H9 (cell line): Measurements from ENCODE around the gene PRTFDC1. TPM values are rescaled to one million over a fixed set of nuclear protein-coding genes. Genes with fewer than 3 reads are reported as not detected.

Source experiments
- DNase-seq: peaks from one replicate; pipeline ENCODE4 v3.0.0-alpha.2; 2017
- H2AFZ ChIP-seq: one replicate; pipeline ENCODE4 v1.6.1; 2013; ENCODE audit warnings: mild to moderate bottlenecking, low read length, control low read depth, moderate library complexity
- H2AK5ac ChIP-seq: 2 replicates; pipeline ENCODE4 v1.6.1; 2013; ENCODE audit warnings: low read length, control low read depth, mixed read lengths; ENCODE audit not compliant: insufficient read length
- H2BK120ac ChIP-seq: one replicate; pipeline ENCODE4 v1.6.1; 2013; ENCODE audit warnings: low read depth, mild to moderate bottlenecking, low read length, control low read depth, inconsistent platforms; ENCODE audit not compliant: poor library complexity, severe bottlenecking
- H2BK12ac ChIP-seq: 2 replicates; pipeline ENCODE4 v1.6.1; 2013; ENCODE audit warnings: low read length, control low read depth, mixed read lengths, low read depth; ENCODE audit not compliant: insufficient read length
- H2BK15ac ChIP-seq: 2 replicates; pipeline ENCODE4 v1.6.1; 2013; ENCODE audit warnings: low read depth, low read length, control low read depth
- H2BK20ac ChIP-seq: one replicate; pipeline ENCODE4 v1.6.1; 2013; ENCODE audit warnings: low read depth, mild to moderate bottlenecking, low read length, control low read depth, inconsistent platforms; ENCODE audit not compliant: poor library complexity, severe bottlenecking
- H2BK5ac ChIP-seq: 2 replicates; pipeline ENCODE4 v1.6.1; 2013; ENCODE audit warnings: low read length, control low read depth, mixed read lengths; ENCODE audit not compliant: insufficient read length
- H3K14ac ChIP-seq: 2 replicates; pipeline ENCODE4 v1.6.1; 2013; ENCODE audit warnings: low read length, control low read depth; ENCODE audit not compliant: insufficient read depth
- H3K18ac ChIP-seq: 2 replicates; pipeline ENCODE4 v1.6.1; 2013; ENCODE audit warnings: low read depth, mild to moderate bottlenecking, mixed read lengths, low read length, control low read depth; ENCODE audit not compliant: insufficient read length
- H3K23ac ChIP-seq: 2 replicates; pipeline ENCODE4 v1.6.1; 2013; ENCODE audit warnings: low read length, control low read depth, mixed read lengths, low read depth; ENCODE audit not compliant: insufficient read length
- H3K23me2 ChIP-seq: 2 replicates; pipeline ENCODE4 v1.6.1; 2013; ENCODE audit warnings: low read depth, mild to moderate bottlenecking, mixed read lengths, low read length, control low read depth; ENCODE audit not compliant: insufficient read length, poor library complexity, severe bottlenecking
- H3K27ac ChIP-seq: 2 replicates; pipeline ENCODE4 v1.5.1; 2013; ENCODE audit warnings: low read length, control low read depth, mixed read lengths, low read depth; ENCODE audit not compliant: insufficient read length
- H3K27me3 ChIP-seq: 2 replicates; pipeline ENCODE4 v1.6.1; 2013; ENCODE audit warnings: low read length, control low read depth, inconsistent platforms; ENCODE audit not compliant: insufficient read depth
- H3K4ac ChIP-seq: 2 replicates; pipeline ENCODE4 v1.6.1; 2013; ENCODE audit warnings: low read depth, mild to moderate bottlenecking, control low read depth, inconsistent platforms, low read length, moderate library complexity
- H3K4me1 ChIP-seq: 2 replicates; pipeline ENCODE4 v1.6.1; 2013; ENCODE audit warnings: low read length, control low read depth, inconsistent platforms; ENCODE audit not compliant: insufficient read depth
- H3K4me2 ChIP-seq: 2 replicates; pipeline ENCODE4 v1.6.1; 2013; ENCODE audit warnings: low read length, control low read depth, mixed read lengths; ENCODE audit not compliant: insufficient read length, insufficient read depth
- H3K56ac ChIP-seq: 2 replicates; pipeline ENCODE4 v1.6.1; 2013; ENCODE audit warnings: low read depth, mild to moderate bottlenecking, mixed read lengths, low read length, control low read depth; ENCODE audit not compliant: insufficient read length
- H3K79me1 ChIP-seq: 2 replicates; pipeline ENCODE4 v1.6.1; 2013; ENCODE audit warnings: low read depth, mild to moderate bottlenecking, moderate library complexity, low read length, control low read depth, inconsistent platforms; ENCODE audit not compliant: insufficient read depth, poor library complexity, severe bottlenecking
- H3K79me2 ChIP-seq: 2 replicates; pipeline ENCODE4 v1.6.1; 2013; ENCODE audit warnings: low read length, control low read depth, inconsistent platforms; ENCODE audit not compliant: insufficient read depth
- H3K9ac ChIP-seq: 2 replicates; pipeline ENCODE4 v1.6.1; 2013; ENCODE audit warnings: low read length, control low read depth, mixed read lengths; ENCODE audit not compliant: insufficient read length; ENCODE audit errors: extremely low read depth
- H3K9me3 ChIP-seq: one replicate; pipeline ENCODE4 v1.6.1; 2013; ENCODE audit warnings: low read depth, low read length, inconsistent platforms; ENCODE audit not compliant: control insufficient read depth
- H3T11ph ChIP-seq: one replicate; pipeline ENCODE4 v1.6.1; 2013; ENCODE audit warnings: mild to moderate bottlenecking, low read length, control low read depth, inconsistent platforms
- H4K20me1 ChIP-seq: one replicate; pipeline ENCODE4 v1.6.1; 2013; ENCODE audit not compliant: control insufficient read depth, insufficient read length, insufficient read depth
- H4K5ac ChIP-seq: 2 replicates; pipeline ENCODE4 v1.6.1; 2013; ENCODE audit warnings: low read depth, mild to moderate bottlenecking, mixed read lengths, low read length, control low read depth; ENCODE audit not compliant: insufficient read length
- H4K8ac ChIP-seq: replicated peaks from 2 replicates; pipeline ENCODE4 v1.6.1; 2013; ENCODE audit warnings: low read length, control low read depth, mixed read lengths, low read depth; ENCODE audit not compliant: insufficient read length
- H4K91ac ChIP-seq: 2 replicates; pipeline ENCODE4 v1.6.1; 2013; ENCODE audit warnings: low read depth, mild to moderate bottlenecking, moderate library complexity, mixed read lengths, low read length, control low read depth; ENCODE audit not compliant: insufficient read length
- H3K27ac Mint-ChIP-seq, 3 experiments: 2 replicates in 2 of 3; 3 replicates in 1 of 3; pipeline ENCODE4 v1.8.0; 2020 to 2021; ENCODE audit warnings: mixed read lengths in 3 of 3, mild to moderate bottlenecking in 1 of 3, moderate library complexity in 1 of 3
- H3K27me3 Mint-ChIP-seq: 2 replicates; pipeline ENCODE4 v1.8.0; 2021; ENCODE audit warnings: low read depth, mild to moderate bottlenecking, moderate library complexity, mixed read lengths
- H3K36me3 Mint-ChIP-seq, 3 experiments: 2 replicates in 2 of 3; 3 replicates in 1 of 3; pipeline ENCODE4 v1.8.0; 2020 to 2021; ENCODE audit warnings: low read depth in 3 of 3, mixed read lengths in 3 of 3; ENCODE audit not compliant: insufficient read depth in 1 of 3
- H3K4me1 Mint-ChIP-seq, 2 experiments: 2 replicates each; pipeline ENCODE4 v1.8.0; 2020; ENCODE audit warnings: mixed read lengths in 2 of 2
- H3K4me3 Mint-ChIP-seq, 2 experiments: 2 replicates in 1 of 2; 3 replicates in 1 of 2; pipeline ENCODE4 v1.8.0; 2020 to 2021; ENCODE audit warnings: mild to moderate bottlenecking in 2 of 2, mixed read lengths in 2 of 2, moderate library complexity in 1 of 2
- H3K9me3 Mint-ChIP-seq, 2 experiments: 2 replicates in 1 of 2; 3 replicates in 1 of 2; pipeline ENCODE4 v1.8.0; 2020; ENCODE audit warnings: mild to moderate bottlenecking in 2 of 2, mixed read lengths in 2 of 2, moderate library complexity in 1 of 2
- CTCF ChIP-seq: fragments of 200-600 bp; sonication (generic); conservative IDR thresholded peaks from 3 replicates; pipeline ENCODE4 v1.8.0; 2021; ENCODE audit warnings: antibody characterized with exemption, mild to moderate bottlenecking
- WGBS: extraction: QIAGEN DNeasy Blood & Tissue Kit; methylation state at CpG from one replicate; pipeline ENCODE4 v1.1.7; 2013; ENCODE audit warnings: missing lambda C conversion rate, low lambda C conversion rate, mixed read lengths; ENCODE audit not compliant: insufficient read length; ENCODE audit errors: extremely low coverage; 5-methylcytosine and 5-hydroxymethylcytosine counted together
- total RNA-seq: library from RNA; stranded (reverse); gene quantifications from 2 replicates; pipeline ENCODE4 v1.2.1, GENCODE V29; 2021

PRTFDC1 gene
- total RNA-seq, 1 experiment from 2014 or later = 7.5 TPM

- Histone ChIP-seq H2BK120ac (no peak overlapping the region), H3K4me2 (no peak overlapping the region), H3K79me2 (no peaks in the 10 kb centered on the region), H3K23me2 (no peaks in the 10 kb centered on the region), H4K5ac (no peak overlapping the region), H3K56ac (no peak overlapping the region), H3K79me1 (no peaks in the 10 kb centered on the region), H3K9ac (no peak overlapping the region), H3K14ac (no peak overlapping the region), H2BK20ac (no peak overlapping the region), H2AK5ac (no peak overlapping the region), H2BK15ac (no peak overlapping the region), H3K23ac (no peak overlapping the region), H4K91ac (no peak overlapping the region), H3K18ac (no peak overlapping the region), H2BK12ac (no peak overlapping the region), H3K4me1 (no peaks in the 10 kb centered on the region), H3K27me3 (no peaks in the 10 kb centered on the region), H2AFZ (no peak overlapping the region), H3T11ph (no peak overlapping the region), H4K20me1 (no peaks in the 10 kb centered on the region), H4K8ac (no peak overlapping the region), H2BK5ac (no peak overlapping the region), H3K9me3 (no peaks in the 10 kb centered on the region), H3K4ac (no peak overlapping the region), H3K27ac (no peak overlapping the region)
- H3K4me1 Mint-ChIP-seq = peaks cover 3 to 5% of the 10 kb centered on the region in 2 experiments; a peak in 3 of 4 replicates
- H3K36me3 Mint-ChIP-seq = no peaks in the 10 kb centered on the region
- no peak for TF ChIP-seq CTCF
- no CpG with 5 or more reads among the region's 5 CpGs for WGBS
- no peak for DNase-seq
- no peaks in the 10 kb centered on the region; a peak in 1 of 5 replicates for H3K9me3 Mint-ChIP-seq
- no peak overlapping the region for H3K4me3 Mint-ChIP-seq
- no peaks in the 10 kb centered on the region for H3K27me3 Mint-ChIP-seq
- H3K27ac Mint-ChIP-seq = no peak overlapping the region
These were observed 28.8 kb upstream of the PRTFDC1 start for GRCh38 chr10:24981161-24981710.
